HG03342 (cell line): Measurements from ENCODE around the gene KIAA1191.
"Not testable (repeated sequence)": the region's sequence is repeated elsewhere in the genome, so short reads cannot be mapped to it uniquely, and the experiment has no call there.

Experiments used
- ATAC-seq: cut with Tn5 transposase; IDR thresholded peaks from one replicate; pipeline ENCODE4 v1.9.1; 2021; ENCODE audit warnings: mild to moderate bottlenecking, moderate library complexity; ENCODE audit not compliant: unreplicated experiment

The KIAA1191 gene

DNA sequence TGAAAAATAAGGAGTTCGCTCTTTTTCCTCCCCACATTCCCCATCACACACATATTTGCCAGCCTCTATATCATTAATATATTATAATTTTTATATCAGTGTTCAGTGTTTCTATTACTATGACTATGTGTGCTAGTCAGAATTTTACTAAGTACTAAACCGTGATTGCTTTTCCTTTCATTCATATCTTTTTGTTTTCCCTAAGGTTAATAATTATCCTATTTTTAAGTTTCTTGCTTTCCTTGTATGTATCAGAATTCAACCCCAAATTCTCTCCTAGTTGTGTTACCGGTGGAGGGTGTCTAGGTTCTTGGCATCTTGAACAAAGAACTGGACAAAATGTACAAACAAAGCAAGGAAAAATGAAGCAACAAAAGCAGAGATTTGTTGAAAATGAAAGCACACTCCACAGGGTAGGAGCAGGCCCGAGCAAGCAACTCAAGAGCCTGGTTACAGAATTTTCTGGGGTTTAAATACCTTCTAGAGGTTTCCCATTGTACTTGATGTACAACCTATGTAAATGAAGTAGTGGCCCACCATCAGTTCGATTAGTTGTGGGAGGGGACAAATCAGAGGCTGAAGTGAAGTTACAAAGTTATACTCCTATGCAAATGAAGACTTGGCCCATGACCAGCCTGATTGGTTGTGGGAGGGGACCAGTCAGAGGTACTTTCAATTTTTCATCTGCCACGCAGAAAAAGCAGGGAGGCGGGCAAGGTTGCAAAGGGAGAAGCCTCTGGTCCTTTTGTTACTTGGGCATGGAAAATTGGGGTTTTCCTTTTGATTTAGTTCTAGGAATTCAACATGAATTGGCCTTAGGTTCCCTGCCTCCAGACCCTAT, 43.8 kb downstream of the KIAA1191 start:
- ATAC-seq, result no peak

DNA sequence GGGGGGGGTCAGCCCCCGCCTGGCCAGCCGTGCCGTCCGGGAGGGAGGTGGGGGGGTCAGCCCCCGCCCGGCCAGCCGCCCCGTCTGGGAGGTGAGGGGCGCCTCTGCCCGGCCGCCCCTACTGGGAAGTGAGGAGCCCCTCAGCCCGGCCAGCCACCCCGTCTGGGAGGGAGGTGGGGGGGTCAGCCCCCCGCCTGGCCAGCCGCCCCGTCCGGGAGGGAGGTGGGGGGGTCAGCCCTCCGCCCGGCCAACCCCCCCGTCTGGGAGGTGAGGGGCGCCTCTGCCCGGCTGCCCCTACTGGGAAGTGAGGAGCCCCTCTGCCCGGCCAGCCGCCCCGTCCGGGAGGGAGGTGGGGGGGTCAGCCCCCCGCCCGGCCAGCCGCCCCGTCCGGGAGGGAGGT, 56.2 kb downstream of the KIAA1191 start:
- not testable (repeated sequence) for ATAC-seq
